Suprapubic skin (tissue), 4 donors: ENCODE measurements around the gene PLK1.
"Not testable (repeated sequence)": the region's sequence is repeated elsewhere in the genome, so short reads cannot be mapped to it uniquely, and the experiment has no call there.

Source experiments
- EP300 ChIP-seq: sonication (generic); formaldehyde crosslinking; IDR thresholded peaks from one replicate; pipeline ENCODE4 v1.6.1; 2017; ENCODE audit warnings: antibody characterized with exemption
- POLR2A ChIP-seq, 2 donors: fragments of 450-650 bp; IDR thresholded peaks; one replicate each; pipeline ENCODE4 v1.6.1; 2017; ENCODE audit warnings: antibody characterized with exemption in 2 of 2, mild to moderate bottlenecking in 2 of 2, moderate library complexity in 2 of 2
- POLR2AphosphoS5 ChIP-seq, 3 donors: sonication (generic); formaldehyde crosslinking; IDR thresholded peaks; one replicate each; pipeline ENCODE4 v1.6.1; 2017; ENCODE audit warnings: antibody characterized with exemption in 3 of 3
- TF ChIP-seq, protein P1 (sequence below), 2 donors: fragments of 200-600 bp in 1 of 2; fragments of 450-650 bp in 1 of 2; sonication (generic) in 1 of 2; IDR thresholded peaks; one replicate each; pipeline ENCODE4 v1.5.1; 2016 to 2019; ENCODE audit warnings: antibody characterized with exemption in 2 of 2, mild to moderate bottlenecking in 1 of 2, moderate library complexity in 1 of 2

DNA sequence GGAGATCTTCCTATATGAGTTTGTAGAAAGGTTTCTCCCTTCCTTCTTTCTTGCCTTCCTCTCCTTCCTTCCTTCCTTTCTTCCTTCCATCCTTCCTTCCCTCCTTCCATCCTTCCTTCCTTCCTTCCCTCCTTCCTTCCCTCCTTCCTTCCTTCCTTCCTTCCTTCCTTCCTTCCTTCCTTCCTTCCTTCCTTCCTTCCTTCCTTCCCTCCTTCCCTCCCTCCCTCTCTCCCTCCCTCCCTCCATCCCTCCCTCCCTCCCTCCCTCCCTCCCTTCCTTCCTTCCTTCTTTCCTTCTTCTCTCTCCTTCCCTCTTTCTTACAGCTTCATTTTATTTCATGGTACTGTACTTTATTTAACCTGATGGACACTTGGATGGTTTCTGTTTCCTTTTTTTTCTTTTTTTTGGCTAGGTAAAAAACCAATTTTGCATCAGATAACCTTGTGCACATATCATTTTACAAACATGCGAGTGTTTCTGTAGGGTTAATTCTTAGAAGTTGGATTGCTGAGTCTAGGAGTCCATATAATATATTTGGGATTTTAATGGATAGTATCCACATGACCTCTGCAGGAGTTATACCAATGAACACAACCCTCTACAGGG lies 58.8 kb downstream of the PLK1 start:
- TF ChIP-seq, protein P1, sequence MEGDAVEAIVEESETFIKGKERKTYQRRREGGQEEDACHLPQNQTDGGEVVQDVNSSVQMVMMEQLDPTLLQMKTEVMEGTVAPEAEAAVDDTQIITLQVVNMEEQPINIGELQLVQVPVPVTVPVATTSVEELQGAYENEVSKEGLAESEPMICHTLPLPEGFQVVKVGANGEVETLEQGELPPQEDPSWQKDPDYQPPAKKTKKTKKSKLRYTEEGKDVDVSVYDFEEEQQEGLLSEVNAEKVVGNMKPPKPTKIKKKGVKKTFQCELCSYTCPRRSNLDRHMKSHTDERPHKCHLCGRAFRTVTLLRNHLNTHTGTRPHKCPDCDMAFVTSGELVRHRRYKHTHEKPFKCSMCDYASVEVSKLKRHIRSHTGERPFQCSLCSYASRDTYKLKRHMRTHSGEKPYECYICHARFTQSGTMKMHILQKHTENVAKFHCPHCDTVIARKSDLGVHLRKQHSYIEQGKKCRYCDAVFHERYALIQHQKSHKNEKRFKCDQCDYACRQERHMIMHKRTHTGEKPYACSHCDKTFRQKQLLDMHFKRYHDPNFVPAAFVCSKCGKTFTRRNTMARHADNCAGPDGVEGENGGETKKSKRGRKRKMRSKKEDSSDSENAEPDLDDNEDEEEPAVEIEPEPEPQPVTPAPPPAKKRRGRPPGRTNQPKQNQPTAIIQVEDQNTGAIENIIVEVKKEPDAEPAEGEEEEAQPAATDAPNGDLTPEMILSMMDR (IDR thresholded peaks at IDR 0.05) = not testable (repeated sequence)
- not testable (repeated sequence) for TF ChIP-seq EP300; POLR2AphosphoS5 (IDR thresholded peaks at IDR 0.05); POLR2A (IDR thresholded peaks at IDR 0.05)
